Activated T-cell treated with anti-CD3 and anti-CD28 coated beads for 1 hour (primary cell): ENCODE data around the gene GLB1L2.
A peak's percentile ranks its signal among the peaks of the same experiment; 100 is the strongest.

ENCODE experiments used
- DNase-seq: peaks from one replicate; pipeline ENCODE4 v3.0.0-alpha.2; 2020; ENCODE audit warnings: low read depth

The GLB1L2 gene

GRCh38 chr11:134349109-134349801 lies 17.5 kb downstream of the GLB1L2 start:
- no peak for DNase-seq

GRCh38 chr11:134349802-134350355 lies 18.1 kb downstream of the GLB1L2 start:
- no peak for DNase-seq

- no peak for DNase-seq
These were observed 18.6 kb downstream of the GLB1L2 start for GRCh38 chr11:134350381-134350780.

GRCh38 chr11:134352111-134352510 lies 20.3 kb downstream of the GLB1L2 start:
- no peak for DNase-seq

GRCh38 chr11:134355136-134355535 lies 23.3 kb downstream of the GLB1L2 start:
- DNase-seq: no peak

GRCh38 chr11:134355656-134356055 lies 23.9 kb downstream of the GLB1L2 start:
- no peak for DNase-seq

- no peak for DNase-seq
These were observed 25.1 kb downstream of the GLB1L2 start for GRCh38 chr11:134356656-134357544.

GRCh38 chr11:134357545-134357839 lies 25.7 kb downstream of the GLB1L2 start:
- no peak for DNase-seq

- DNase-seq: no peak
These were observed 26.5 kb downstream of the GLB1L2 start for GRCh38 chr11:134358165-134358855.

GRCh38 chr11:134358856-134359490 lies 27.2 kb downstream of the GLB1L2 start:
- no peak for DNase-seq

- no peak for DNase-seq
These were observed 27.9 kb downstream of the GLB1L2 start for GRCh38 chr11:134359646-134360045.

GRCh38 chr11:134360050-134360835 lies 28.5 kb downstream of the GLB1L2 start:
- peak; percentile 59 for DNase-seq

GRCh38 chr11:134361661-134362060 lies 29.9 kb downstream of the GLB1L2 start:
- DNase-seq: no peak

GRCh38 chr11:134362192-134362901 lies 30.6 kb downstream of the GLB1L2 start:
- DNase-seq: no peak

GRCh38 chr11:134363161-134363560 lies 31.4 kb downstream of the GLB1L2 start:
- DNase-seq: no peak

- DNase-seq: no peak
These were observed 31.8 kb downstream of the GLB1L2 start for GRCh38 chr11:134363592-134363991.

- DNase-seq: no peak
These were observed 32.5 kb downstream of the GLB1L2 start for GRCh38 chr11:134364261-134364660.

- no peak for DNase-seq
These were observed 33.5 kb downstream of the GLB1L2 start for GRCh38 chr11:134365011-134365925.

GRCh38 chr11:134366254-134366653 lies 34.5 kb downstream of the GLB1L2 start:
- DNase-seq: no peak

- DNase-seq: no peak
These were observed 36.0 kb downstream of the GLB1L2 start for GRCh38 chr11:134367781-134368180.
